ENCODE measurements around the gene GCC2.

GCC2 gene

GRCh38 chr2:108536911-108537310, 87.9 kb downstream of the GCC2 start:
- DNase-seq (ENCODE audit: low read depth in 1 of 2, low spot score in 1 of 2): no peak
- no peak for TF ChIP-seq CTCF (IDR thresholded peaks at IDR 0.05; ENCODE audit: insufficient read depth, low read length)
- no peak for TF ChIP-seq GABPA (IDR thresholded peaks at IDR 0.05; ENCODE audit: low read depth)
- TF ChIP-seq REST (IDR thresholded peaks at IDR 0.05; ENCODE audit: insufficient replicate concordance, low read depth): no peak
- no peak for TF ChIP-seq SPI1 (IDR thresholded peaks at IDR 0.05; ENCODE audit: borderline replicate concordance, low read depth)
- TF ChIP-seq POLR2AphosphoS5 (IDR thresholded peaks at IDR 0.05; ENCODE audit: low read depth): no peak
- no peak overlapping the region for H3K27ac ChIP-seq (replicated peaks)
- H3K27me3 ChIP-seq (ENCODE audit: insufficient read depth, poor library complexity, severe bottlenecking): no peaks in the 10 kb centered on the region
- H3K4me3 ChIP-seq (replicated peaks; ENCODE audit: insufficient read depth, low read length): no peak overlapping the region

GRCh38 chr2:108538000-108538625, 89.1 kb downstream of the GCC2 start:
- H3K27ac ChIP-seq (replicated peaks): no peak overlapping the region
- no peak overlapping the region for H3K4me3 ChIP-seq (replicated peaks; ENCODE audit: insufficient read depth, low read length)
- H3K27me3 ChIP-seq (ENCODE audit: insufficient read depth, poor library complexity, severe bottlenecking): no peaks in the 10 kb centered on the region
- no peak for TF ChIP-seq SPI1 (IDR thresholded peaks at IDR 0.05; ENCODE audit: borderline replicate concordance, low read depth)
- no peak for TF ChIP-seq GABPA (IDR thresholded peaks at IDR 0.05; ENCODE audit: low read depth)
- no peak for TF ChIP-seq REST (IDR thresholded peaks at IDR 0.05; ENCODE audit: insufficient replicate concordance, low read depth)
- no peak for TF ChIP-seq POLR2AphosphoS5 (IDR thresholded peaks at IDR 0.05; ENCODE audit: low read depth)
- no peak for TF ChIP-seq CTCF (IDR thresholded peaks at IDR 0.05; ENCODE audit: insufficient read depth, low read length)
- no peak for DNase-seq (ENCODE audit: low read depth in 1 of 2, low spot score in 1 of 2)

GRCh38 chr2:108541451-108541850, 92.4 kb downstream of the GCC2 start:
- no peak for TF ChIP-seq SPI1 (IDR thresholded peaks at IDR 0.05; ENCODE audit: borderline replicate concordance, low read depth)
- TF ChIP-seq CTCF (IDR thresholded peaks at IDR 0.05; ENCODE audit: insufficient read depth, low read length): no peak
- TF ChIP-seq POLR2AphosphoS5 (IDR thresholded peaks at IDR 0.05; ENCODE audit: low read depth): no peak
- TF ChIP-seq GABPA (IDR thresholded peaks at IDR 0.05; ENCODE audit: low read depth): no peak
- no peak for TF ChIP-seq REST (IDR thresholded peaks at IDR 0.05; ENCODE audit: insufficient replicate concordance, low read depth)
- Histone ChIP-seq H3K4me3 (replicated peaks; ENCODE audit: insufficient read depth, low read length) (no peak overlapping the region), H3K27me3 (ENCODE audit: insufficient read depth, poor library complexity, severe bottlenecking) (no peaks in the 10 kb centered on the region), H3K27ac (replicated peaks) (no peak overlapping the region)
- DNase-seq (ENCODE audit: low read depth in 1 of 2, low spot score in 1 of 2): no peak
